Activated T-helper 1 cell treated with anti-CD3 and anti-CD28 coated beads, Interleukin-2, amount 50 U/mL, for 16 hours (primary cell): Measurements from ENCODE around the gene LDLR.

ENCODE experiments used
- DNase-seq, 2 donors: peaks; one replicate each; pipeline ENCODE4 v3.0.0-alpha.2; 2020; ENCODE audit warnings: low read depth in 1 of 2, low spot score in 1 of 2

The LDLR gene

GRCh38 chr19:11089254-11090013, at the start of gene LDLR:
Gene LDLR (plus strand): TSS chr19:11089463. CDS start chr19:11089549, 86 bp downstream.
- peak; percentile 32 to 61 for DNase-seq

- DNase-seq, result no peak
These were observed 48.1 kb upstream of the LDLR start for GRCh38 chr19:11041194-11041593.

DNA sequence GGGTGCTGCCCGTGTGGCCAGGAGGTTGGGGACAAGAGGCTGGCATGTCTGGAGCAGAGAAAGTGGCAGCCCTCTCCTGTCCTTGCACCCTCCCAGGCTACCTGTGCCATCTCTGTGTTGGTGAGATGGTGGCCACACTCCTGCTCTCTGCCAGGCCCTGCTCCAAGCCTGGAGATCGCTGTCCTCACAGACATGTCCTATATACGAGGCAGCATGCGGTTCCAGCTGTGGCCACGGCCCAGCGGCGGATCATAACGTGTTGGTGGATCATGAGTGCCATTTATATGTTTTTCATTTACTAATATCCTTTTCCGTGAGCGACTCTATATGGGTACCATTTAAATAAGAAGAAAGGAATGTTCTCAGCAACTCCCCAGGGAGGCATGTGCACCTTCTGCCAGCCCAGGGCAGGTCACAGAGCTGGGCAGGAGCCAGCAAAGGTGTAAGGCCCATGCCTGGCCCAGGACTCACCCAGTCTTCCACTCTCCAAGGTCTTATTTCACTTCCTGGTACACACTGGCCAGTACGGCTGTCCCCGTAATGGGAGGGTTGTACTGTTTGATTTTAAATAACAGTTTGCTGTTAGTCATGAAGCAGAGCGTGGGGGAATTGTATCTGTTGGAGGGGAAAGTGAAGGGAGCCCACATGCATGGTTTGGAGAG, 47.2 kb upstream of the LDLR start:
- no peak for DNase-seq

DNA sequence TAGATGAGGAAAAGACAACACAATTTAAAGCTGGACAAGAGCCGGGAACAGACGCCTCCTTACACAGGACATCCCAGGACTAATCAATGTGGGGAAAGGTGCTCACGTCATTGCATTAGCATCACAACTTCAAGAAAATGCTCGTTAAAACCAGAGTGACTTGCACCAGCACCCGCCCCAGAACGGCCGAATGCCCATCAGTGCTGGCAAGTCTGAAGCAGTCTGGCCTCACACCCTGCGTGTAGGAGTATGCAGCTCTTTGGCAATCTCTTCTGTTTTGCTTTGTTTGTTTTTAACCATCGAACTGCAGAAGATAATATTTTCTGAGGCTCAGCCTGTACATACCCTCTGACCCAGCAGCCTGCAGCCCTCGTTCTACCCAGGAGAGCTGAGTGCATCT, 44.8 kb upstream of the LDLR start:
- DNase-seq, result no peak

- DNase-seq, result no peak
These were observed 43.7 kb upstream of the LDLR start for GRCh38 chr19:11045536-11045935.

DNA sequence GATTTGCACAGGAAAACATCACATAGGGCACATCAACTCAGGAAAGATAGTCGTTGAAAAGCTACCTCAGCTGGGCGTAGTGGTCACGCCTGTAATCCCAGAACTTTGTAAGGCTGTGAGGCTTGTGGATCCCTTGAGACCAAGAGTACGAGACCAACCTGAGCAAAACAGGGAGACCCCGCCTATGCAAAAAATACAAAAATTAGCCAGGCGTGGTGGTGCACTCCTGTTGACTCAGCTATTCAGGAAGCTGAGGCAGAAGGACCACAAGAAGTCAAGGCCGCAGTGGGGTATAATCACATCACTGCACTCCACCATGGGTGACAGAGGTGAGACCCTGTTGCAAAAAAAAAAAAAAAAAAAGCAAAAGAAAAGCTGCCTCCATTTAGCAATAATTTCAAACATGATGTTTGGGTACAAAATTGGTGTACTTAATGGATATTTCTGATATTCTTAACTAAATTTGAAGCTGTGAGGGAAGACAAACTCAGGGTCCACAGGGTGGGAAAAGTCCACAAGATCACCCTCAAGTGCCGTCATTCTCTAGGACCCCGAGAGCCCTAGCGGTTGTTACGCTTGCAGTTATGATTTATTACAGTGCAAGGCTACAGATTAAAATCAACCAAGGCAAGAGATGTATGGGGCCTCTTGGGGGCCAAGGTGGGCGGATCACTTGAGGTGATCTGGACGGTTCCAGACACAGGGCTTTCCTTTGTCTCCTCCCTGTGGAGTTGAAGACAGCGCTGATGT, 42.5 kb upstream of the LDLR start:
- DNase-seq, result no peak

GRCh38 chr19:11047866-11048265, 41.4 kb upstream of the LDLR start:
- no peak for DNase-seq

GRCh38 chr19:11050323-11051114, 38.7 kb upstream of the LDLR start:
- no peak for DNase-seq

GRCh38 chr19:11053817-11054195, 35.5 kb upstream of the LDLR start:
- no peak for DNase-seq

DNA sequence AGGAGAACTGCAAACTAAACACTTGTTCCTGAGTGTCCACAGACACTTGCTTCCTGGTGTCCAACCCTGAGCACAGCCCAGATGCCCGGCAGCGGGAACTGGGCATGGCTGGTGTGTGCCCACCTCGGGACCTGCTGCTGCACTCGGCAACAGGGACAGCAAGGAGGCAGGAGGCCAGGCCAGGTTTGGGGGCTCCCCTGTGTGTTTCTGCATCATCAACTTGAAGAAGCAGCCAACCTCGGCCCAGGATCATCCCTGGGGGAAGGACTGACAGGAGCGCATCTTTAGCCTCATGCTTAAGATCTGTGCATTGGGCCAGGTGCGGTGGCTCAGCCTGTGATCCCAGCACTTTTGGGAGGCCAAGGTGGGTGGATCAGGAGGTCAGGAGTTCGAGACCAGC, 35.1 kb upstream of the LDLR start:
- DNase-seq, result no peak

- DNase-seq, result no peak
These were observed 34.6 kb upstream of the LDLR start for GRCh38 chr19:11054628-11055027.

- no peak for DNase-seq
These were observed 30.8 kb upstream of the LDLR start for GRCh38 chr19:11058246-11059030.

- DNase-seq, result no peak
These were observed 29.5 kb upstream of the LDLR start for GRCh38 chr19:11059511-11060358.

DNA sequence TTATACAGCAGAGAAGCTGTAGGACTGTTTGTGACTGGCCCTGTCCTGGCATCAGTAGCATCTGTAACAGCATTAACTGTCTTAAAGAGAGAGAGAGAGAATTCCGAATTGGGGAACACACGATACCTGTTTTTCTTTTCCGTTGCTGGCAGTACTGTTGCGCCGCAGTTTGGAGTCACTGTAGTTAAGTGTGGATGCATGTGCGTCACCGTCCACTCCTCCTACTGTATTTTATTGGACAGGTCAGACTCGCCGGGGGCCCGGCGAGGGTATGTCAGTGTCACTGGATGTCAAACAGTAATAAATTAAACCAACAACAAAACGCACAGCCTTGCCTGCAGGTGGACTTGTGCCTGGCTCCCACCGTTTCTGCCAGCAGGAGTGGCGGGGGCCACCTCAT, 27.3 kb upstream of the LDLR start:
- no peak for DNase-seq

- no peak for DNase-seq
These were observed 25.8 kb upstream of the LDLR start for GRCh38 chr19:11063434-11063833.

- no peak for DNase-seq
These were observed 24.4 kb upstream of the LDLR start for GRCh38 chr19:11064831-11065303.

DNA sequence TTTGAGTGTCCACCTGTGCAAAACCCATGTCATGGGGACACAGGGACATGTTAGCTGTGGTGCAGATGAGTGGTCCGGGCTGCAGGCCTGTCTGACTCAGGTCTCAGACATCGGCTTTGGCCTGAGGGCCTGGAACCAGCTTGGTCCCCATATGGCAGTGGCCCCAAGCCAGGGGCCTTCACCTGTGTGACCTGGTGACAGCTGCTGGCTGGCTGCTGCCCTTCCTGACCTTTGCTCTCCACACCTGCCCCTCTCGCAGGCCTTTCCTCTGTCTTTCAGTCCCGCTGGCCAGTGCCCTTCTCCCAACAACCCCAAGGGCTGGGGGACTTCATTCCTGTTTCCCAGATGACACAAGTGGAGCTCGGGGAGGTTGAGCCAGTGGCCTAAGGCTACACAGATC, 22.9 kb upstream of the LDLR start:
- DNase-seq, result no peak

DNA sequence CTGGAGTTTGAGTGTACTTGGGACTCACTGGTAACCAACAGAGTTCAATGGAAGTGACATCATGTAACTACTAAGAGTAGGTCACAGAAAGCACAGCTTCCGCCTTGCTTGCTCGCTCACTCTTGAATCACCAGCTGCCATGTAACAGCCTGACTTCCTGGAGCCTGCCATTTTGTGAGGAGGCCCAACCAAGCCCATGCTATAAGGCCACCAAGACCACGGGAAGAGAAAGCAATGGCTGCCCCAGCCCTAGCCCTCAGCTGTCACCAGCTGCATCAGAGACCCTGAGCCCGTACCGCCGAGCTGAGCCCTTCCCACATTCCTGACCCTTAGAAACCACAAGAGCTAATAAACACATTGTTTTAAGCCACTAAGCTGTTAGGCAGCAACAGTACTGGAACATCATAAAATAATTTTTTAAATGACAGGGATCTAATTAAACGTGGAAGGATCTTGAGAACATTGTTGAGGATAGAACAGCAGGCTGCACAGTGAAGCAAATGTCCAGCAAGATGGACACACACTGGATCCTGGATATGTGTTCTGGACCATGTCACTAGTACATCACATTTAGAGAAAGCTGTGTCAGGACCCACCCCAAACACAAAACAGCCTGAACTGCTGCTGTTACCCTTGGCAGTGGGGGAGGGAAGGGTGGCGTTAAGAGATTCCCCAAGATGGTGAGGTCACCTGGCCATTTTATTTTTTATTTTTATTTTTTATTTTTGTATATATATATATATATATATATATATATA, 21.7 kb upstream of the LDLR start:
- no peak for DNase-seq

DNA sequence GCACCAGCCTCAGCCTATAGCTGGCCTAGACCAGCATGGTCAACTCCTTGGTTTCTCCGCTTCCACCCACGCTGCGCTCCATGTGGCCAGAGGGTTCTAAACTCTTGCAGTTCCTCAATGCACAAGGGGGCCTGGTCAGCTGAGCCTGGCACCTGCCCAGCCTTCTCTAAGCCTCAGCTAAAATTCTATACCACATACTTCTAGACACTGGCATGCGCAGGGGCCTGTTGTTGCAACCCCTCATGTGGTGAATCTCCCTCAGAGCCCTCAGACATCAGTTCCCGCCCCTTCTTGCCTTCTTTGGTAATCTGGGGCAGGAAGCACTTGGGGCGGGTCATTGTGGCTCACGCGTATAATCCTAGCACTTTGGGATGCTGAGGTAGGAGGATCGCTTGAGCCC, 19.7 kb upstream of the LDLR start:
- DNase-seq, result no peak
